Muscle of arm (tissue), 12 donors: Measurements from ENCODE around the gene TAL1. TPM values are rescaled to one million over a fixed set of nuclear protein-coding genes. Genes with fewer than 3 reads are reported as not detected.
"Not testable (repeated sequence)": the region's sequence is repeated elsewhere in the genome, so short reads cannot be mapped to it uniquely, and the experiment has no call there.

Experiments used
- DNase-seq: peaks from one replicate; pipeline ENCODE4 v3.0.0-alpha.2; 2013
- polyA plus RNA-seq, 12 donors: library from polyadenylated mRNA; unstranded; fragments of 120-200 nt; gene quantifications; one replicate each; pipeline ENCODE4 v1.2.1, GENCODE V29; 2013; ENCODE audit not compliant: insufficient read length in 12 of 12

TAL1 gene
- polyA plus RNA-seq, 12 donors = 2.2 to 4.8 (median 3.6) TPM; not detected in 1

DNA sequence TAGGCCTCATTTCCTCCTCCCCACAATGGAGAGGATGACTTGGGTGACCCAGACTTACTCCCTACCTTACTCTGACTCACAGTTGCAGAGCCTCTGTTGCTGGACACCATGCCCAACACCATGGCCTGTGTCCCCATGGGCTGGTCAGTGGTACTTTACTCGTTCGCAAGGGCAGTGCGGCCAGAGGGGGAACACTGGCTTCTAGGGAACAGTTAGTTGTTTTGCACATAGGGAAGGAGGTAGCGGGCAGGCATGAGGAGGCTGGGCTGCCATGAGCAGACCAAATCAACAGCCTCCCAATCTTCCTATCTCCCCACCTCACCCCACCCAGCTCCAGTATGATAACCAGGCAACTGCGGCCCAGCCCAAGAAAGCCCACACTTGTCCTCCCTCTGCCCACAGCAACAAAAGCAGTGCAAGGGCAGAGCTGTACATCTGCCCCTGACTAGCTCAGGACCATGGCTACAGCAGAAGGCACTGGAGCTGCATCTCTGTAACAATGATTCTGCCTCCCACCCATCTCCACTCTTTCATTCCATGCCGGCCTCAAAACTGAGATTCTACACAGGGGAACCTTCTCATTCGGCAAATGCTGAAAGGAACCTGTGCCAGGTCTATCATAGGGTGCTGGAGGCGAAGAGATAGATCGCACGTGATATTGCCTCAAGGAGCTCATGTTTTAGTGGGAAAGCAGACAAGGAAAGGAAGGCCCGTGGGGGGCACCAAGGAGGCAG is 18.6 kb downstream of the TAL1 start:
- DNase-seq = no peak

DNA sequence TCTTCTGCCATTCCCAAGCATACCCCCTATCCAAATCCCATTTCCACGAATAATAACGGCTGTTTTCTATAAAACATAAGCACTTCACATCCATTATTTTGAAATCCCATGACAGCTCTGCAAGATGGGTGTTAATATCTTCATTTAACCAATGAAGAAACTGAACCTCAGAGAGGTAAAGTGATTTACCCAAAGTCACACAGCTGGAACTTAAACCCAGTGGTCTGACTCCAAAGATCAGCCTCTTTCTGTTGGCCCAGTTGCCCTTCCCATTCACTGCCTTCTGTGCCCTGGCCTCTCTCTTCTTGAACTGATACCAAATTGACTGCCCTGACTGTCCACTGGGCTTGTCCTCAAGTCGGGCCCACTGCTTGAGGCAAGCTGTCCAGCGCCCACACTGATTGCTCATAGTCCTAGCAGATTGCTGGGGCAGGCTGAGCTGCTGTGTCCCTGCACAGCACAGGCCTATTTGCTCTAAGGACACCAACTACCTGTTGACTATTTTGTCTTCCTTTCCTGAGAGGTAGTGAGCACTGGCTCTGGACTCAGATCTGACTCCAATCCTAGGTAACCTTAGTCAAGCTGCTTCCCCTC is 19.3 kb downstream of the TAL1 start:
- no peak for DNase-seq

DNA sequence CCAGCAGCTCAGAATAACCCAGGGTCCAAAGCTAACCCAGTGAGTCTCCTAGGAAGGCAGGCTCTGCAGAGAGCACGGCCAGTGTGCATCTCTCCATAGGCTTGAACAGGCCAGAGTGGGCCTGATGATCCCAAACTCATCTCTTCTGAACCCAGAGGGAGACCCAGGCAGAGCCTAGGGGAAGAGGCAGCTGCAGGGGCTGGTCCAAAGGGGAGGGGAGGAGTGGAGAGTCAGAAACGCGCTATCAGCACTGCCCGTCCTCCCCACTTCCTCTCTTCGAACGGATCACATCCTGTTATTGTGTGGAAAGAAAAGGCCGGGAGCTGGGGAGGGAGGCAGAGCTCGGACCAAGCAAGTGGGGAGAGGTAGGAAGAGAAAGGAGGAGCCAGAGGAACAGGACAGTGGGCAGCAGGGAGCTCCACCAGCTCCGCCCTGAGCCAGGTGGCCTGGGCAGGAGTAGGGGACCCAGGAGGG is 20.2 kb downstream of the TAL1 start:
- no peak for DNase-seq

DNA sequence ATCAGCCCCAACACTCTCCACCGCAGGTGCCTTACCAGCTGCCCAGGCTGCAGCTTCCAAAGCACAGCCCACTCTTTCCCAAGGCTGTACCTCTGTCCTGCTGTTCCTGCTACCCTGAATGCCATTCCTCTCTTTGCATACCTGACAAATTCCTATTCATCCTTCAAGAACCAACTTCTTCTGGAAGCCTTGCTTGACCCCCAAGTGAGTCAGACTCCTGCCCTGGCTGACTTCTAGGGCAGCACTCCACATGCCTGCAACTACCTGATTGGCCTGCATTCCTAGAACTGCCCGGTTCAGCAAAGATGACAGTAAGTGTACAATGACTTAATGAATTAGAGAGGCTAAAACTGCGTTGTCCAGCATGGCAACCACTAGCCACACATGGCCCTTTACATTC is 21.4 kb downstream of the TAL1 start:
- DNase-seq = no peak

DNA sequence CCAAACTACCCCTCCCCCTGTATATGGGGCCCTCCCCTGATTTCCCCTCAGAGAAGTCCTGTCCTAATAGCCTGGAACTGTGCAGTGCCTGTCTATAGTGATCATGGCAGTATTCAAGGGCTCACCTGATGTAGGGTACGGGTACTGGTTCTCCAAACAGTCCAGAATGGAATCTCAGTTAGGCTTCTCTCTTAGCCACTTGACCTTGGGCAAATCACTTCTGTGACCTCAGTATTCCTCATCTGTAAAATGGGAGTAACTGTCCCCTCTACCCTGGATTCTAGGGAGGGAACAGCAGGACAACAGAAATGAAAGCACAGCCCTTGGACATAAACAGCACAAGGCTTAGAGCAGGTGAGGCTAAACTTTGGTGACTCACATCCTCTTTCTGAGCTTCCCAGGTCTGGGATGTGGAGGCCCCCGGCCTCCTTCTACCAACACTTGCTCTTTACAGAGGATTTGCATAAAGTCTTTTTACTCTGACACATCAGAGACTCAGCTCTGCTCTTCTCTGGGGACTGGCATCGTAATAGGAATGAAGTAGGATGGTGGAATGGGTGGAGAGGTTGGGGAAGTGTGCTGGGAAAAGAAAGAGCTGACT is 22.2 kb downstream of the TAL1 start:
- DNase-seq = no peak

DNA sequence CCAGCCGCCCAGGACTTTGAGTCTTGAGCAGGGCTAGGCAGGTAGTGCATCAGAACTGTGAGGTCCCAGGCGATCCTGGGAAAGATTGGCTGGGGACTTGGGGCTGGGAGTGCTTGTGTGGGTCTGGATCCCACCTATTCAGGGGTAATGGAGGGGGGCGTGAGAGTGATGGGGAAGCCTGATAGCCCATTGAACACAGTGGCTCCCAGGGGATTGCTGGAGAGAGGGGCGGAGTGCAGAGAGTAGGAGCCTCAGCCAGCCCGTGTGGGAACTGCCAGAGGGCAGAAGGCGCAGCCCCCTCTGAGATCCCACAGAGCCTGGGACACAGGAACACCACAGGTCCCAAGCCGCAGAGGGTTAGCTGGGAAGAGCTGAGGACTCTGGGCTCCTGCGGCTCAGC is 22.9 kb downstream of the TAL1 start:
- DNase-seq = no peak

DNA sequence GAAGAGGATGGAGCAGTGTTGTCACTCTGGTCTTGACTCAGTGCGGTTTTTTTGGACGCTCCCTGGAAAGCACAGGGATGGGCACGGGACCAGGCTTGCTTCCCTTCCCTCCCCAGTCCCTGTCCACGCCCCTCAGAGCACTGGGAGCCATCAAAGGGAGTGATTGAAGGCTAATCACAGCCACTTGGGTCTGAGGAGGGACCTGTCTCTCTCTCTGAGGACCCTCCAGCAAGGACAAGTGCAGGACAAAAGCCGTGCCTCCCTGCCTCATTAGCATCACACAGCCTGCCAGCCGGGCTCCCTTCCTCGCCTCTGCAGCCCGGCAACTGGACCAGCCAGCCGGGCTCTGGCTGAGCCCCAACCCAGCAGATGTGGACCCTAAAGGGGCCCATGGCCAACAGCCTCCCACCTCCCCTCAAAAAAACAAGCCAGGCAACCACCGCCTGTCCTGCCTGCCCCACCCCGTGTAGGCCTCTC is 23.6 kb downstream of the TAL1 start:
- DNase-seq = no peak

DNA sequence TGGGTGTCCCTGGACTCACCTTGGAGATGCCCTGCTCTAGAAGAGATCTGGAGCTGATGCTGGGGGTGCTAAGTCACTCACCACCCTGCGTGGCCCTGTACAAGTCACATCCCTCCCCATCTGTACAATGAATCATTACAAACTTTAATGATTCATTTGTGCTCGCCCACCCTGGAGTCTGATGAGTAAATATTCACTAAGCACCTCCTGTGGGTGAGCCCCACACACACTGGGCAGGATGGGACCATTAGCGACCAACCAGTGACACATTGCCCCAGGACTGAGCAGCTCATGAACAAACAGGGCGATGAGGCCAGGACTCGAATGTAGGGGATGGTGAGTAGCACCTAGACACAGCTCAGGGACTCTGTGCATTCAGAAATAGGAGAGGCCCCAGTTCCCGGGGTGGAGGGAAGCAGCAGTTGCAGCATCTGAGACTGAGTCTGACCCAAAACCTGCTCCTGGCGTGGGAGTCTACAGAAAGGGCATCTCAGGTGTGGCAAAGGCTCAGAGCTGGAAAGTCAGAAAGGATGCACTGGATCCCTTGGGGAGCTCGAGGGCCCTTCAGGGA is 24.1 kb downstream of the TAL1 start:
- no peak for DNase-seq

DNA sequence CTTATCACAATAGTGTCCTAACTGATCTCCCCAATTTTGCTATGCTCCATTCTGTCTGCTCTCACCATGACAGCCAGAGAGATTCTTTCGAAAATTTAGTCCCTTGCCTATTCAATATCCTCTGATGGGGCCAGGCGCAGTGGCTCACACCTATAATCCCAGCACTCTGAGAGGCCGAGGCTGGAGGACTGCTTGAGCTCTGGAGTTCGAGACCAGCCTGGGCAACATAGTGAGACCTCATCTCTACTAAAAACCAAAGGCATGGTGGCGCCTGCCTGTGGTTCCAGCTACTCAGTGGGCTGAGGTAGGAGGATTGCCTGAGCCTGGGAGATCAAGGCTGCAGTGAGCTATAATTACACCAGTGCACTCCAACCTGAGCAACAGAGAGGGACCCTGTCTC is 26.1 kb downstream of the TAL1 start:
- no peak for DNase-seq

DNA sequence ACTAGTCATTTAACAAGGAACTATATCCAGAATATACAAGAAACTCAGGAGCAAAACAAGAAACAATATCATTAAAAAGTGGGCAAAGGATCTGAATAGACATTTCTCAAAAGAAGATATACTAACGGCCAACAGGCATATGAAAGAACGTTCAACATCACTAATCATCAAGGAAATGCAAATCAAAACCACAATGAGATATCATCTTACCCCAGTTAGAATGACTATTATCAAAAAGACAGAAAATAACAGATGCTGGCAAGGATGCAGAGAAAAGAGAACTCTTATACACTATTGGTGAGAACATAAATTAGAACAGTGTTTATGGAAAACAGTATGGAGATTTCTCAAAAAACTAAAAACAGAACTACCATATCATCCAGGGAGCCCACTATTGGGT is 28.5 kb downstream of the TAL1 start:
- DNase-seq = not testable (repeated sequence)

DNA sequence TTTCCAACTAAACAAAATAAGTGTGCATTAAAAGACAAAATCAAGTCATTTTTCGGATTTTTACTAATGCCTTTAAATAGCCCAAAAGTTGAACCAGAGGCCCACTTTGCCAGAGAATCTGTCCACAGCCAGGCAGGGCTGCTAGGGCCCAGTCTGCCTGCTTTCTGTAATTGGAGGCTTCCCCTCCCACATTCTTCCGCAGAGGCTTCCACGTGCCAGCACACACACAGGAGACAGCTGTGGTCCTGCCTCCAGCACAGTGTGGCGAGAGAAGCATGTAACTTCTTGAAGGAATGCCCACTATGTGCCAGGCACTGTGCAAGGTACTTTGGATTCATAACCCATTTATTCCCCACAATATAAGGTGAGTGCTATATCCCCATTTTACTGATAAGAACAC is 30.8 kb downstream of the TAL1 start:
- DNase-seq = no peak

DNA sequence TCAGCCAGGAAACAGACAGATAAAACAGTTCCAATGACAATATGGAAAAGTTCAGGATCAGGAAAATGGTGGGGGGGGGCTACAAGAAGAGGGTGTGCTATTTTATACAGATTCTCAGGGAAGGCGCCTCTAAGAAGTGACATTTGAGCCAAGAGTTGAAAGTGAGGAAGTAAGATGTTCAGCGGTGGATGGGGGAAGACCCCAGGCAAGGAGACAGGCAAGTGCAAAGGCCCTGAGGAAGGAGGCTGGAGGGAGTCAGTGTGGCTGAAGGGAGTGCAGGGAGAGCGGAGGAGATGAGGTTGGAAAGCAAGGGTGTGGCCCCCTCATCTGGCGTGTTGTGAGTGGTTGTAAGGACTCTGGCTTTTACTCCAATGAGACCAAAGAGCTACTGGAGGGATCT is 33.8 kb downstream of the TAL1 start:
- no peak for DNase-seq

DNA sequence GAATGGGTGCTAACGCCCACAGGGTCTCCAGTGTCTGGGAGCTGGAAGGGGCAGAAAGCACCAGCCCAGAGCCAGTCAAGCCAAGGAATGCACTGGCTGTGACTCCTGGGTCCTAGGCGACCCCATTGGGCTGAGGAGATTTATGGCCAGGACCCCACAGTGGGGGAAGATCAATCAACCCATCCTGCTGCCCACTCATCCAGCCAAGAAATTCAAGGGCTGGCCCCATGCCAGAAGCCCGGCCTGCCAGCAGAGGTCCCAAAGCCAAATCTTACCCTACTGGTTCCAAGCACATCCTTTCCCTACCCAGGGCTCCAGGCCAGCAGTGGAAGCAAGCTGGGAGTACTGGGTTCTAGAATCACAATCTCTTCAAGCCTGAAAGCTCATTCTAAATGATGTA is 35.4 kb downstream of the TAL1 start:
- no peak for DNase-seq

DNA sequence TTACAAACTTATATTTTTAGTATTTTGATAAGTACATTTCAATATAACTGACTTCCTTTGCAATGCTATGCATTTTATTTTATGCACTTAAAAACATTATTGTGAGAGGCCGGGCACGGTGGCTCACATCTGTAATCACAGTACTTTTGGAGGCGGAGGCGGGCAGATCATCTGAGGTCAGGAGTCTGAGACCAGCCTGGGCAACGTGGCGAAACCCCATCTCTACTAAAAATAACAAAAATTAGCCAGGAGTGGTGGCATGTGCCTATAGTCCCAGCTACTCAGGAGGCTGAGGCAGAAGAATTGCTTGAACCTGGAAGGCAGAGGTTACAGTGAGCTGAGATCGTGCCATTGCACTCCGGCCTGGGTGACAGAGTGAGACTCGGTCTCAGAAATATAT is 36.0 kb downstream of the TAL1 start:
- DNase-seq = not testable (repeated sequence)

DNA sequence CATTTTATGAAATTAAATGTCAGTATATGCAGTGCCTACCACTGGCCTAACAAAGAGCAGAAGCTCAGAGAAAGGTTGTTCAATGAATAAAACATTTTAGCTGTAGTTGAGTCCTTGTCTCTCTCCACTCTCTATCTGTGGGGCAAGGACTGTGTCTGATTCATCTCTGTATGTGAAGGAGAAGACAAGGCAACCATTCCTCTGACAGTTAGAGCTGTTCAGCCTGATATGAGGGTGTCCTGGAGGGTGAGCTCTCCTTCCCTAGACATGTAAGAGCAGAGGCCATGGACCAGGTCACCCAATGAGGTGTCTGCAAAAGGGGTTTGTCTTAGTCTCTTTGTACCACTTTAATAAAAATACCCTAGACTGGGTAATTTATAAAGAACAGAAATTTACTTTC is 37.7 kb downstream of the TAL1 start:
- no peak for DNase-seq

DNA sequence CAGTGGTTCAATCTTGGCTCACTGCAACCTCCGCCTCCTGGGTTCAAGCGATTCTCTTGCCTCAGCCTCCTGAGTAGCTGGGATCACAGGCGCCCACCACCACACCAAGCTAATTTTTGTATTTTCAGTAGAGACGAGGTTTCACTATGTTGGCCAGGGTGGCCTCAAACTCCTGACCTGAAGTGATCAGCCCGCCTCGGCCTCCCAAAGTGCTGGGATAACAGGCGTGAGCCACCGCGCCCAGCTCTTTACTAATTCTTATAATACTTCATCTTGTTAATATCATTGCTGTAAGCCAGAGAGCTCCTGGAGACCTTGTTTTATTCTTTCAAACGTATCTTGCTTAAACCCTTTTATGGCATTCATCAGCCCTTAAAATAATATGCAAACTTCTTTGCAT is 38.5 kb downstream of the TAL1 start:
- not testable (repeated sequence) for DNase-seq

DNA sequence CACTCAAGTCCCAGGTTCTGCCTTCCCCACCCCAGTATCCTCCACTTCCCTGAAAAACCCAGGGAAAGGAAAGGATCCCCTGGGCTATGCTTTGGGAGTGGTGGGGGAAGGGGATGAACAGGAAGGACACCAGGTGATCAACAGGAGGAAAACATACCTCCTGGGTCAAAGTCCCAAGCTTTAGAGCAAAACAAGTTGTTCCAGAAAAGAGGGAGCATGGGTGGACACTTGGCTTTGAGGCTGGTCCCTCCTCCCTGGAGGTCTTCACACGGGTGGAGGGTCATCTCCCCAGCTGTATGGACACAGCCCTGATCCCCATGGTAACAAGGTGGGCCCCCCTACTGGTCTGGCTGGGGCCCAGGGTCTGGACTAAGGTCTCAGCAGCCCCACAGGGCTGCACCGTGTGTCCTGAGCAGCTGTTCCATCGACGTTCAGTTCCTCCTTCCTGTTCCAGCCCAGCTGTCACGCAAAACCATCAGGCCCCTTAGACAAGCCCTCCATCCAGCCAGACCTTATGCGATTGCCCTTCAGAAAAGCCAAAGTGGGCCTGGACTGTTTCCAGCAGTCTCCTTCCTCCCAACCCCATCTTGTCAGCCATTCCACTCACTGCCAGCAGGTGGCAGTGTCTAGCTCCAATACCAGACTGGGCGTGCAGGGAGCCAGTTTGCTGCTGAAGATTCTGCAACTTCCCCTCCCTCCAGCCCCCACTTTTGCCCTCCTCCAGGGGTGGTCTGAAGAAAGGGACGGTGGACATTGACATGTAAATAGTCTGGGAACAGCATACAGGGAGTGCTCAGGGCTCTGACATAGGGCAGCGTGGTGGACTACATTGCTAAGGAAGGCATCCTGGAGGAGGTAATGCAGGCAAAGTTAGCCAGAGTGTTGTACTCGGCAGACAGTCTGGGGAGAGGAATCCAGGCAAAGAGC is 39.3 kb downstream of the TAL1 start:
- peak; percentile 85 for DNase-seq

DNA sequence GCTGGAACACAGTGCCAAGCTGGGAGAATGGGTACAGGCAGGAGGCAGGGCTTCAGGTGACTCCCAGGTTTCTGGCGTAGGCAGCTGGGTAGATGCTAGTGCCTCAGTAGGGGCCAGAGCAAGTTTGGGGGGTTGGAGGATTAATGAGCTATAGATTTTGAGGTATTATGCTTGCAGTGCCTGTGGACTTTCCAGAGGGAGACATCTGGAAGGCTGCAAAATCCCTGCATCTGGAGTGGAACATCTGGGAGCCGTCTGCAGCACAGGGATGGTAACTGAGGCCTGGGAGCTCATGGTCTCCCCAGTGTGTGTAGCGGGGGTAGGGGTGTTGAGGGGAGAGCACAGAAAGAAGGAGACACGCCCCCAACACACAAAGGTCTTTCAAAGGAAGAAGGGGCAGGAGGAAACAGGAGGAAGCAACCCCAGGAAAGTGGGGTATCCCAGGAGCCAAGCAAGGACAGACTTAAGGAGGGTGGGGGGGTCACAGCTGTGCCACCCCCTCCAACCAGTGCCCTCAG is 40.0 kb downstream of the TAL1 start:
- DNase-seq = no peak

DNA sequence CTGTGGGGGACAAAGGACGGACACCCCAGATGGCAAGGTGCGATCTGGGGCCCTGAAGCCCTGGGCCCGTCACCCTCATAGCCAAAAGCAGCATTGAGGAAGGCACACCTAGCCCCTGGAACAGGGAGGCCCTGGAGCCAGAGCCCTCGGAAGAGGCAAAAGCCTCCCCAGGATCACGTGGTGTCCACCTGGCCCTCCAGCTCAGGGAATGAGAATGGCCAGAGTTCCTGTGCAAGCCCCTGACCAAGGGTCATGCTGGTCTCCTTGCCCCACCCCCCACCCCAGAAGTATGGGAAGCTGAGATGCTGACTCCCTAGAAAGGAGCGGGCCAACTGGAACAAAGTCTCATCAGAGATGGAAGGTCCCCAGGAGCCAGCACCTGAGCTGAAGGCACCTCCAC is 41.2 kb downstream of the TAL1 start:
- no peak for DNase-seq

DNA sequence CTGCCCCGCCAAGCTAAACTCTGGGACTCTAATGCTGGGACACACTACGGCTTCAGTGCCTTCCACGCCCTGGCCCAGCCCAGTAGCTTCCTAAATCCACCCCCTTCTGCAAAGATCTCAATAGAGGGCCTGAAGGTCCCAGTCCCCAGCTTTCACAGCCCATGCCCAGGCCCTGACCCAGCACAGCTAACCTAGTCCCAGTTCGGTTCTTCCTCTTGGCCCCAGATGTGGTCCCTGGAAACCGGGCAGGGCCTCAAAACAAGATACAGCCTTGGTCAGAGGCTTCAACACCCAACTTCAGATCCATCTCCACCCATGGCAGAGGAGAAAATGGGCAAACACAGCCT is 41.5 kb downstream of the TAL1 start:
- DNase-seq = no peak

DNA sequence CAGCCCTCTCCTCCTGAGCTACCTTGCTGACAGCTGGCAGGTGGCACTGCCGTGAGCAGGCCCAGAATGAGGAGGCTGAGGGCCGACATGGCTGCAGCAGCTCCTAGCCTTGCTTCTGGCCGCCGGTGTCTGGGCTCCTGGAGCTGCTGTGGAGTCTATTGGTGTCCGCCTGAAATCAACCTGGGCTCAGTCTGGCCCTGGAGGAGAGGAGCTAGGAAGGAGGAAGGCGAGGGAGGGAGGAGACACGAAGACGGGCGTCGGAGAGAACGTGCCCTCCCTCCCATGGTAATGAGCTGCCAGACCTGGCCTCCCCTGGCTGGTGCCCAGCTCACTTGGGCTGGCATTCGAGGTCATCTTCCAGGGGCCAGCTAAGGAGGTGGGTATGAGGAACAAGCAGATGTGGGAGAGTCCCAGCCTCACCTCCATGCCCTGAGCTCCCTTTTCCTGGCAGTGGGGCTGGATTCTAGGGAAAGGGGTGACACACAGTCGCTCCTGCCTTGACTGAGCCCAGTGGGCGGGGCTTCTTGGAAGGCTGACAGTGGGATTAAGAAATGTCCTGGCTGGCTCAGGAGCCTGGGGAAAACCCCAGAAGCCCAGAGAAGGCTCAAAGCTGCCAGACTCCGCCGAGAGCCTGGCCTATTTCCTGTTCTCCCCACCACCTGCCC is 42.0 kb downstream of the TAL1 start, which contains the start of gene PDZK1IP1:
TSS of gene PDZK1IP1 (minus strand) at position 193 of the 665 bp plus-strand sequence. CDS start at position 89, 104 bp downstream.
- DNase-seq = no peak
